ENCODE results near the gene ZNF470. TPM values are rescaled to one million over a fixed set of nuclear protein-coding genes. Genes with fewer than 3 reads are reported as not detected.
A peak's percentile ranks its signal among the peaks of the same experiment; 100 is the strongest.

The ZNF470 gene
- total and polyA plus RNA-seq, 2 donors from 2014 or later, result 5.1 to 6.6 TPM

- FAIRE-seq (no peak), DNase-seq (no peak)
- intact Hi-C loops (cut with DNase I), result no loop called here
- peaks cover 0 to 9% (median 0%) of the 10 kb centered on the region in 3 donors for H3K36me3 ChIP-seq (ENCODE audit: control insufficient read depth in 2 of 3, insufficient read depth in 3 of 3, low read length in 3 of 3)
- peaks cover 9 to 11% (median 9%) of the 10 kb centered on the region in 3 donors for H3K9me3 ChIP-seq (ENCODE audit: control insufficient read depth in 2 of 3, insufficient read depth in 1 of 3, low read length in 3 of 3)
- H3K4me3 ChIP-seq (ENCODE audit: low read length in 3 of 3), result no peak overlapping the region
- no peaks in the 10 kb centered on the region for H3K27me3 ChIP-seq (ENCODE audit: control insufficient read depth, insufficient read depth, low read length)
- TF ChIP-seq CTCF (IDR thresholded peaks at IDR 0.05; ENCODE audit: borderline replicate concordance, extremely low read depth, insufficient read depth), result no peak
- no peaks in the 10 kb centered on the region for H3K4me1 ChIP-seq (ENCODE audit: control insufficient read depth in 2 of 3, insufficient read depth in 2 of 3, low read depth in 1 of 3, low read length in 3 of 3)
- no peak overlapping the region for H3K27ac ChIP-seq (ENCODE audit: low read depth in 2 of 2, low read length in 2 of 2)
- no peak overlapping the region for H3K9ac ChIP-seq (ENCODE audit: low read length in 3 of 3)
Observed at GRCh38 chr19:56612737-56613136, 45.5 kb downstream of the ZNF470 start.

GRCh38 chr19:56613639-56614038 lies 46.4 kb downstream of the ZNF470 start:
- Histone ChIP-seq H3K4me3 (ENCODE audit: low read length in 3 of 3) (no peak overlapping the region), H3K36me3 (ENCODE audit: control insufficient read depth in 2 of 3, insufficient read depth in 3 of 3, low read length in 3 of 3) (peaks cover 0 to 9% (median 0%) of the 10 kb centered on the region in 3 donors), H3K4me1 (ENCODE audit: control insufficient read depth in 2 of 3, insufficient read depth in 2 of 3, low read depth in 1 of 3, low read length in 3 of 3) (no peaks in the 10 kb centered on the region), H3K27me3 (ENCODE audit: control insufficient read depth, insufficient read depth, low read length) (no peaks in the 10 kb centered on the region), H3K9me3 (ENCODE audit: control insufficient read depth in 2 of 3, insufficient read depth in 1 of 3, low read length in 3 of 3) (peaks cover 9% of the 10 kb centered on the region in 3 donors), H3K9ac (ENCODE audit: low read length in 3 of 3) (no peak overlapping the region), H3K27ac (ENCODE audit: low read depth in 2 of 2, low read length in 2 of 2) (no peak overlapping the region)
- DNase-seq (no peak), FAIRE-seq (no peak)
- TF ChIP-seq CTCF (IDR thresholded peaks at IDR 0.05; ENCODE audit: borderline replicate concordance, extremely low read depth, insufficient read depth), result no peak
- intact Hi-C loops (cut with DNase I), result no loop called here

GRCh38 chr19:56617531-56617930 lies 50.3 kb downstream of the ZNF470 start:
- FAIRE-seq (no peak), DNase-seq (no peak)
- no peaks in the 10 kb centered on the region for H3K27me3 ChIP-seq (ENCODE audit: control insufficient read depth, insufficient read depth, low read length)
- H3K9ac ChIP-seq (ENCODE audit: low read length in 3 of 3), result no peak overlapping the region
- peaks cover 0 to 9% (median 0%) of the 10 kb centered on the region in 3 donors for H3K9me3 ChIP-seq (ENCODE audit: control insufficient read depth in 2 of 3, insufficient read depth in 1 of 3, low read length in 3 of 3)
- intact Hi-C loops (cut with DNase I), result no loop called here
- no peak overlapping the region for H3K4me3 ChIP-seq (ENCODE audit: low read length in 3 of 3)
- H3K27ac ChIP-seq (ENCODE audit: low read depth in 2 of 2, low read length in 2 of 2), result no peak overlapping the region
- no peak for TF ChIP-seq CTCF (IDR thresholded peaks at IDR 0.05; ENCODE audit: borderline replicate concordance, extremely low read depth, insufficient read depth)
- H3K4me1 ChIP-seq (ENCODE audit: control insufficient read depth in 2 of 3, insufficient read depth in 2 of 3, low read depth in 1 of 3, low read length in 3 of 3), result no peaks in the 10 kb centered on the region
- peaks cover 0 to 7% (median 0%) of the 10 kb centered on the region in 3 donors for H3K36me3 ChIP-seq (ENCODE audit: control insufficient read depth in 2 of 3, insufficient read depth in 3 of 3, low read length in 3 of 3)

- Histone ChIP-seq H3K36me3 (ENCODE audit: control insufficient read depth in 2 of 3, insufficient read depth in 3 of 3, low read length in 3 of 3) (peaks cover 0 to 10% (median 2%) of the 10 kb centered on the region in 3 donors), H3K9me3 (ENCODE audit: control insufficient read depth in 2 of 3, insufficient read depth in 1 of 3, low read length in 3 of 3) (peaks cover 0 to 8% (median 0%) of the 10 kb centered on the region in 3 donors), H3K27me3 (ENCODE audit: control insufficient read depth, insufficient read depth, low read length) (no peaks in the 10 kb centered on the region), H3K4me1 (ENCODE audit: control insufficient read depth in 2 of 3, insufficient read depth in 2 of 3, low read depth in 1 of 3, low read length in 3 of 3) (no peaks in the 10 kb centered on the region), H3K9ac (ENCODE audit: low read length in 3 of 3) (no peak overlapping the region), H3K27ac (ENCODE audit: low read depth in 2 of 2, low read length in 2 of 2) (no peak overlapping the region), H3K4me3 (ENCODE audit: low read length in 3 of 3) (no peak overlapping the region)
- TF ChIP-seq CTCF (IDR thresholded peaks at IDR 0.05; ENCODE audit: borderline replicate concordance, extremely low read depth, insufficient read depth), result no peak
- FAIRE-seq (no peak), DNase-seq (peak in 4 of 5 donors; percentile 26 to 84 (median 68))
- intact Hi-C loops (cut with DNase I), result no loop called here
Observed at GRCh38 chr19:56619121-56619520, 51.9 kb downstream of the ZNF470 start.

Data from kidney (tissue), 14 donors.